ENCODE data around the gene DTNB.

Gene DTNB

DNA sequence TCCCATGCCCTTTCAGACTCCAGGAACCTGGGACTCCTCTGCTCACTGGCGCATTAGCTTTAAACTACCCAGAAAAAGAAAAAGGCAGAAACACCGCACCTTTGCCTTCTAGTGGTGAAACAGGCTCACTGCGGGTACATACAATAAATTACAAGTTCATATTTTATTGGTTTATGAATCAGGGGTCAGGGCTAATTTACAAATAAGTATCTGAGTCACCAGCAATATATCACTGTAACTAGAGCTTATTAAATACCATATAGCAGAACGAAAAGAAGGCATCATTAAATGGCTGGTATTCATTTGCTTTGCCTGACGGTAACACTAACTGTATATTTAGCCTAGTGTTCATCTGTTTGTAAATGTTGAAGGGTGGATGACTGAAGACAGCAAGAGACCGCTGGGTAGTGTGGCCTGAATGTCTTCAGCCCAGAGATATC lies 26.9 kb upstream of the DTNB start (continued):
- TF ChIP-seq ZNF184 (tag by site-specific recombination; IDR thresholded peaks at IDR 0.05) (peak; percentile 42; the same call in 1 of the 2 replicates), ZNF596 (tag by site-specific recombination; IDR thresholded peaks at IDR 0.05) (no peak), ZNF19 (tag by site-specific recombination; IDR thresholded peaks at IDR 0.05; ENCODE audit: low read depth) (no peak), OSR2 (tag by site-specific recombination; IDR thresholded peaks at IDR 0.05) (peak; percentile 61), ZNF623 (tag by site-specific recombination; IDR thresholded peaks at IDR 0.05) (no peak), ZEB2 (tag by site-specific recombination; IDR thresholded peaks at IDR 0.05) (peak; percentile 94), ZNF530 (tag by site-specific recombination; IDR thresholded peaks at IDR 0.05; ENCODE audit: low read depth) (no peak), ZBTB21 (tag by site-specific recombination; IDR thresholded peaks at IDR 0.05) (no peak), ZNF791 (tag by site-specific recombination; IDR thresholded peaks at IDR 0.05) (no peak), EGR2 (tag by site-specific recombination; IDR thresholded peaks at IDR 0.05; ENCODE audit: low read depth) (no peak), SP7 (tag by site-specific recombination; IDR thresholded peaks at IDR 0.05) (peak; percentile 96), ZNF366 (tag by site-specific recombination; conservative IDR thresholded peaks at IDR 0.05) (peak; percentile 44; the same call in 1 of the 2 replicates), ZNF10 (tag by site-specific recombination; IDR thresholded peaks at IDR 0.05) (no peak), ZBTB17 (tag by site-specific recombination; IDR thresholded peaks at IDR 0.05) (peak; percentile 81), YY1 (tag by site-specific recombination; IDR thresholded peaks at IDR 0.05) (no peak), ZNF629 (tag by site-specific recombination; IDR thresholded peaks at IDR 0.05) (peak; percentile 74), ZSCAN18 (tag by site-specific recombination; IDR thresholded peaks at IDR 0.05) (no peak), ZBTB8A (tag by site-specific recombination; IDR thresholded peaks at IDR 0.05) (peak; percentile 11; the same call in 1 of the 2 replicates), MZF1 (tag by site-specific recombination; IDR thresholded peaks at IDR 0.05; ENCODE audit: borderline replicate concordance) (no peak), ZNF660 (tag by site-specific recombination; IDR thresholded peaks at IDR 0.05) (no peak), ZNF843 (tag by site-specific recombination; IDR thresholded peaks at IDR 0.05) (peak; percentile 67), GLI2 (tag by site-specific recombination; IDR thresholded peaks at IDR 0.05; ENCODE audit: borderline replicate concordance, low read depth) (0 out of 2 replicates have a peak, but pooled peaks have one; percentile 54), ZBTB48 (tag by site-specific recombination; IDR thresholded peaks at IDR 0.05) (peak; percentile 48; the same call in 1 of the 2 replicates), ZNF785 (tag by site-specific recombination; IDR thresholded peaks at IDR 0.05) (no peak)
- TF ChIP-seq, protein P1, sequence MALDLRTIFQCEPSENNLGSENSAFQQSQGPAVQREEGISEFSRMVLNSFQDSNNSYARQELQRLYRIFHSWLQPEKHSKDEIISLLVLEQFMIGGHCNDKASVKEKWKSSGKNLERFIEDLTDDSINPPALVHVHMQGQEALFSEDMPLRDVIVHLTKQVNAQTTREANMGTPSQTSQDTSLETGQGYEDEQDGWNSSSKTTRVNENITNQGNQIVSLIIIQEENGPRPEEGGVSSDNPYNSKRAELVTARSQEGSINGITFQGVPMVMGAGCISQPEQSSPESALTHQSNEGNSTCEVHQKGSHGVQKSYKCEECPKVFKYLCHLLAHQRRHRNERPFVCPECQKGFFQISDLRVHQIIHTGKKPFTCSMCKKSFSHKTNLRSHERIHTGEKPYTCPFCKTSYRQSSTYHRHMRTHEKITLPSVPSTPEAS (tag by site-specific recombination; IDR thresholded peaks at IDR 0.05), result 0 out of 2 replicates have a peak, but pooled peaks have one; percentile 15
- TF ChIP-seq, protein P2, sequence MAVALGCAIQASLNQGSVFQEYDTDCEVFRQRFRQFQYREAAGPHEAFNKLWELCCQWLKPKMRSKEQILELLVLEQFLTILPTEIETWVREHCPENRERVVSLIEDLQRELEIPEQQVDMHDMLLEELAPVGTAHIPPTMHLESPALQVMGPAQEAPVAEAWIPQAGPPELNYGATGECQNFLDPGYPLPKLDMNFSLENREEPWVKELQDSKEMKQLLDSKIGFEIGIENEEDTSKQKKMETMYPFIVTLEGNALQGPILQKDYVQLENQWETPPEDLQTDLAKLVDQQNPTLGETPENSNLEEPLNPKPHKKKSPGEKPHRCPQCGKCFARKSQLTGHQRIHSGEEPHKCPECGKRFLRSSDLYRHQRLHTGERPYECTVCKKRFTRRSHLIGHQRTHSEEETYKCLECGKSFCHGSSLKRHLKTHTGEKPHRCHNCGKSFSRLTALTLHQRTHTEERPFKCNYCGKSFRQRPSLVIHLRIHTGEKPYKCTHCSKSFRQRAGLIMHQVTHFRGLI (tag by site-specific recombination; IDR thresholded peaks at IDR 0.05), result no peak
- TF ChIP-seq, protein P3, sequence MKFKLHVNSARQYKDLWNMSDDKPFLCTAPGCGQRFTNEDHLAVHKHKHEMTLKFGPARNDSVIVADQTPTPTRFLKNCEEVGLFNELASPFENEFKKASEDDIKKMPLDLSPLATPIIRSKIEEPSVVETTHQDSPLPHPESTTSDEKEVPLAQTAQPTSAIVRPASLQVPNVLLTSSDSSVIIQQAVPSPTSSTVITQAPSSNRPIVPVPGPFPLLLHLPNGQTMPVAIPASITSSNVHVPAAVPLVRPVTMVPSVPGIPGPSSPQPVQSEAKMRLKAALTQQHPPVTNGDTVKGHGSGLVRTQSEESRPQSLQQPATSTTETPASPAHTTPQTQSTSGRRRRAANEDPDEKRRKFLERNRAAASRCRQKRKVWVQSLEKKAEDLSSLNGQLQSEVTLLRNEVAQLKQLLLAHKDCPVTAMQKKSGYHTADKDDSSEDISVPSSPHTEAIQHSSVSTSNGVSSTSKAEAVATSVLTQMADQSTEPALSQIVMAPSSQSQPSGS (tag by site-specific recombination; IDR thresholded peaks at IDR 0.05; ENCODE audit: low read depth), result no peak
- TF ChIP-seq, protein P4, sequence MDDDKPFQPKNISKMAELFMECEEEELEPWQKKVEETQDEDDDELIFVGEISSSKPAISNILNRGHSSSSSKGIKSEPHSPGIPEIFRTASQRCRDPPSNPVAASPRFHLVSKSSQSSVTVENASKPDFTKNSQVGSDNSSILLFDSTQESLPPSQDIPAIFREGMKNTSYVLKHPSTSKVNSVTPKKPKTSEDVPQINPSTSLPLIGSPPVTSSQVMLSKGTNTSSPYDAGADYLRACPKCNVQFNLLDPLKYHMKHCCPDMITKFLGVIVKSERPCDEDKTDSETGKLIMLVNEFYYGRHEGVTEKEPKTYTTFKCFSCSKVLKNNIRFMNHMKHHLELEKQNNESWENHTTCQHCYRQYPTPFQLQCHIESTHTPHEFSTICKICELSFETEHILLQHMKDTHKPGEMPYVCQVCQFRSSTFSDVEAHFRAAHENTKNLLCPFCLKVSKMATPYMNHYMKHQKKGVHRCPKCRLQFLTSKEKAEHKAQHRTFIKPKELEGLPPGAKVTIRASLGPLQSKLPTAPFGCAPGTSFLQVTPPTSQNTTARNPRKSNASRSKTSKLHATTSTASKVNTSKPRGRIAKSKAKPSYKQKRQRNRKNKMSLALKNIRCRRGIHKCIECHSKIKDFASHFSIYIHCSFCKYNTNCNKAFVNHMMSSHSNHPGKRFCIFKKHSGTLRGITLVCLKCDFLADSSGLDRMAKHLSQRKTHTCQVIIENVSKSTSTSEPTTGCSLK (tag by site-specific recombination; IDR thresholded peaks at IDR 0.05), result no peak
